Mammary epithelial cell (primary cell): ENCODE measurements around the gene F11R.

Source experiments
- EZH2 ChIP-seq: IDR thresholded peaks from 2 replicates; pipeline ENCODE4 v1.6.1; 2012; ENCODE audit warnings: low read length, inconsistent platforms, borderline replicate concordance
- TF ChIP-seq, protein P1 (sequence below), 2 donors: IDR thresholded peaks in 1 of 2; conservative IDR thresholded peaks in 1 of 2; 2 replicates each; pipeline ENCODE4 v1.5.1; 2011 to 2012; ENCODE audit warnings: inconsistent platforms in 2 of 2, low read length in 2 of 2, mild to moderate bottlenecking in 2 of 2, control low read depth in 1 of 2, low read depth in 1 of 2; ENCODE audit not compliant: insufficient read depth in 1 of 2; ENCODE audit errors: extremely low read depth in 1 of 2

DNA sequence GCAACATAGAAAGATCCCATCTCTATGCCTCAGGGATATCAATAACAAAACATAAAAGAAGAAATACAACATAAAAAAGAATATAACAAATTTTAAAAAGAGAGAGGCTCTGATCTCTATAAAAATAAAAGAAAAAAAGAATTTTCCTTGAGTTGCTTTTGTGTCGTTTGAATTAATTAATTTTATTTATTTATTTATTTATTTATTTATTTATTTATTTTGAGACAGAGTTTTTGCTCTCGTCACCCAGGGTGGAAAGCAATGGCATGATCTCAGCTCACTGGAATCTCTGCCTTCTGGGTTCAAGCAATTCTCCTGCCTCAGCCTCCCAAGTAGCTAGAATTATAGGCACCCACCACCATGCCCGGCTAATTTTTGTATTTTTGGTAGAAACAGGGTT is 8.5 kb downstream of the F11R start:
- TF ChIP-seq, protein P1, sequence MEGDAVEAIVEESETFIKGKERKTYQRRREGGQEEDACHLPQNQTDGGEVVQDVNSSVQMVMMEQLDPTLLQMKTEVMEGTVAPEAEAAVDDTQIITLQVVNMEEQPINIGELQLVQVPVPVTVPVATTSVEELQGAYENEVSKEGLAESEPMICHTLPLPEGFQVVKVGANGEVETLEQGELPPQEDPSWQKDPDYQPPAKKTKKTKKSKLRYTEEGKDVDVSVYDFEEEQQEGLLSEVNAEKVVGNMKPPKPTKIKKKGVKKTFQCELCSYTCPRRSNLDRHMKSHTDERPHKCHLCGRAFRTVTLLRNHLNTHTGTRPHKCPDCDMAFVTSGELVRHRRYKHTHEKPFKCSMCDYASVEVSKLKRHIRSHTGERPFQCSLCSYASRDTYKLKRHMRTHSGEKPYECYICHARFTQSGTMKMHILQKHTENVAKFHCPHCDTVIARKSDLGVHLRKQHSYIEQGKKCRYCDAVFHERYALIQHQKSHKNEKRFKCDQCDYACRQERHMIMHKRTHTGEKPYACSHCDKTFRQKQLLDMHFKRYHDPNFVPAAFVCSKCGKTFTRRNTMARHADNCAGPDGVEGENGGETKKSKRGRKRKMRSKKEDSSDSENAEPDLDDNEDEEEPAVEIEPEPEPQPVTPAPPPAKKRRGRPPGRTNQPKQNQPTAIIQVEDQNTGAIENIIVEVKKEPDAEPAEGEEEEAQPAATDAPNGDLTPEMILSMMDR (conservative IDR thresholded peaks at IDR 0.05 in 1 of 2, IDR thresholded peaks at IDR 0.05 in 1 of 2; ENCODE audit: extremely low read depth in 1 of 2, insufficient read depth in 1 of 2, low read depth in 1 of 2, low read length in 2 of 2), result no peak
- TF ChIP-seq EZH2, result no peak
